Neural cell (in vitro differentiated cells): ENCODE measurements around the gene HBE1. TPM values are rescaled to one million over a fixed set of nuclear protein-coding genes. Genes with fewer than 3 reads are reported as not detected.

Experiments used
- H2AFZ ChIP-seq: fragments of 200-600, 300-800 bp; sonication (generic), shearing (Covaris generic); 2 replicates; pipeline ENCODE4 v1.6.0; 2014; ENCODE audit warnings: low read depth, mild to moderate bottlenecking, antibody characterized with exemption, low read length, moderate library complexity
- H3F3A ChIP-seq: fragments of 200-600 bp; shearing (Covaris generic); 2 replicates; pipeline ENCODE4 v1.6.1; 2016; ENCODE audit warnings: mild to moderate bottlenecking, moderate library complexity, mixed read lengths, antibody characterized with exemption, low read length; ENCODE audit not compliant: insufficient read depth, poor library complexity, severe bottlenecking
- H3K27ac ChIP-seq: fragments of 200-600, 300-800 bp; sonication (generic), shearing (Covaris generic); 2 replicates; pipeline ENCODE4 v1.5.1; 2014; ENCODE audit warnings: mild to moderate bottlenecking, low read length, moderate library complexity
- H3K27me3 ChIP-seq: fragments of 300-800, 200-600 bp; sonication (generic), shearing (Covaris generic); 2 replicates; pipeline ENCODE4 v1.6.0; 2014; ENCODE audit warnings: mild to moderate bottlenecking, low read depth, low read length, moderate library complexity; ENCODE audit not compliant: insufficient read depth
- H3K36me3 ChIP-seq: fragments of 300-800, 200-600 bp; sonication (generic), shearing (Covaris generic); 2 replicates; pipeline ENCODE4 v1.5.1; 2014; ENCODE audit warnings: mild to moderate bottlenecking, antibody characterized with exemption, low read length, moderate library complexity; ENCODE audit not compliant: insufficient read depth
- H3K4me2 ChIP-seq: fragments of 300-800, 200-600 bp; sonication (generic), shearing (Covaris generic); 2 replicates; pipeline ENCODE4 v1.6.0; 2014; ENCODE audit warnings: mild to moderate bottlenecking, low read length
- H3K4me3 ChIP-seq: fragments of 300-800, 200-600 bp; sonication (generic), shearing (Covaris generic); 2 replicates; pipeline ENCODE4 v1.5.1; 2014; ENCODE audit warnings: mild to moderate bottlenecking, low read length, moderate library complexity
- H3K79me2 ChIP-seq: fragments of 200-600 bp; shearing (Covaris generic); replicated peaks from 2 replicates; pipeline ENCODE4 v1.6.0; 2014; ENCODE audit warnings: mild to moderate bottlenecking, low read length, moderate library complexity; ENCODE audit not compliant: insufficient read depth
- H3K9ac ChIP-seq: fragments of 300-800, 200-600 bp; sonication (generic), shearing (Covaris generic); 2 replicates; pipeline ENCODE4 v1.6.1; 2016; ENCODE audit warnings: mild to moderate bottlenecking, low read length, mixed read lengths
- H3K9me2 ChIP-seq: fragments of 200-600 bp; shearing (Covaris generic); 2 replicates; pipeline ENCODE4 v1.6.1; 2016; ENCODE audit warnings: mild to moderate bottlenecking, low read length, mixed read lengths; ENCODE audit not compliant: insufficient read depth
- H3K9me3 ChIP-seq: fragments of 200-600, 300-800 bp; sonication (generic), shearing (Covaris generic); 2 replicates; pipeline ENCODE4 v1.6.1; 2016; ENCODE audit warnings: mild to moderate bottlenecking, mixed run types, low read length, moderate library complexity, mixed read lengths
- H4K20me1 ChIP-seq: fragments of 200-600 bp; shearing (Covaris generic); 2 replicates; pipeline ENCODE4 v1.6.1; 2016; ENCODE audit warnings: mild to moderate bottlenecking, mixed run types; ENCODE audit not compliant: insufficient read depth
- EP300 ChIP-seq: fragments of 450-650 bp; conservative IDR thresholded peaks from 2 replicates; pipeline ENCODE4 v1.6.1; 2014; ENCODE audit warnings: antibody characterized with exemption, mild to moderate bottlenecking, moderate library complexity; ENCODE audit not compliant: poor library complexity, severe bottlenecking
- EZH2 ChIP-seq: fragments of 200-600, 300-800 bp; shearing (Covaris generic), sonication (generic); IDR thresholded peaks from 2 replicates; pipeline ENCODE4 v1.6.1; 2014; ENCODE audit warnings: antibody characterized with exemption, low read length, borderline replicate concordance, mild to moderate bottlenecking; ENCODE audit not compliant: insufficient read depth, poor library complexity, severe bottlenecking
- MXI1 ChIP-seq: fragments of 450-650 bp; conservative IDR thresholded peaks from 2 replicates; pipeline ENCODE4 v1.6.1; 2014; ENCODE audit warnings: antibody characterized with exemption, mild to moderate bottlenecking; ENCODE audit not compliant: poor library complexity, severe bottlenecking
- POLR2AphosphoS5 ChIP-seq: IDR thresholded peaks from 2 replicates; pipeline ENCODE4 v1.6.1; 2012
- RAD21 ChIP-seq: fragments of 450-650 bp; conservative IDR thresholded peaks from 2 replicates; pipeline ENCODE4 v1.6.1; 2014; ENCODE audit warnings: antibody characterized with exemption, mild to moderate bottlenecking, moderate library complexity
- SMC3 ChIP-seq: fragments of 450-650 bp; conservative IDR thresholded peaks from 2 replicates; pipeline ENCODE4 v1.6.1; 2014; ENCODE audit warnings: antibody characterized with exemption, mild to moderate bottlenecking, moderate library complexity; ENCODE audit not compliant: poor library complexity
- TAF1 ChIP-seq: IDR thresholded peaks from 2 replicates; pipeline ENCODE4 v1.6.1; 2012; ENCODE audit warnings: low read depth
- polyA plus RNA-seq: library from polyadenylated mRNA; depleted of rRNA; stranded (reverse); fragments of >200 nt; gene quantifications from 2 replicates; pipeline ENCODE4 v1.2.3, GENCODE V29; 2014
- TF ChIP-seq, protein P1 (sequence below): fragments of 450-650 bp; IDR thresholded peaks from 2 replicates; pipeline ENCODE4 v1.5.1; 2014; ENCODE audit warnings: antibody characterized with exemption, mild to moderate bottlenecking, moderate library complexity; ENCODE audit not compliant: poor library complexity, severe bottlenecking
- TF ChIP-seq, protein P2 (sequence below): IDR thresholded peaks from 2 replicates; pipeline ENCODE4 v1.6.1; 2012; ENCODE audit warnings: borderline replicate concordance

HBE1 gene
- polyA plus RNA-seq, 1 donor from 2014 or later = not detected

DNA sequence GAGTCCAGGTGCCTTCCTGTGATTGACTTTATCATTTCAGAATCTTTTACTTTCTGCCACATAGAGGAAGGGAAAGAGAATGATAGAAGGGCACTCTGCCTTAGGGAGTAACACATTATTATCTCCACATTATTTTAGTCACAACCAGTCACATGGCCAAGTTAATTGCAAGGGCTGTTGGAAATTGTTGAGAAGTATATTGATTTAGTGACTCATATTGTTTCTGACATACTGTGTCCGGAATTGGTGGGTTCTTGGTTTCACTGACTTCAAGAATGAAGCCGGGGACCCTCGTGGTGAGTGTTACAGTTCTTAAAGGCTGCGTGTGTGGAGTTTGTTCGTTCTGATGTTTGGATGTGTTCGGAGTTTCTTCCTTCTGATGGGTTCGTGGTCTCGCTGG, 23.3 kb upstream of the HBE1 start:
- no peaks in the 10 kb centered on the region for H3K36me3 ChIP-seq
- H3K27ac ChIP-seq = no peak overlapping the region
- no peak overlapping the region for H3K4me3 ChIP-seq
- H3K9ac ChIP-seq = no peak overlapping the region
- no peaks in the 10 kb centered on the region for H3K9me2 ChIP-seq
- H2AFZ ChIP-seq = no peak overlapping the region
- no peaks in the 10 kb centered on the region for H3K27me3 ChIP-seq
- no peaks in the 10 kb centered on the region for H4K20me1 ChIP-seq
- no peaks in the 10 kb centered on the region for H3F3A ChIP-seq
- TF ChIP-seq TAF1 = no peak
- no peak for TF ChIP-seq EZH2
- TF ChIP-seq EP300 = no peak
- TF ChIP-seq SMC3 = no peak
- TF ChIP-seq, protein P1, sequence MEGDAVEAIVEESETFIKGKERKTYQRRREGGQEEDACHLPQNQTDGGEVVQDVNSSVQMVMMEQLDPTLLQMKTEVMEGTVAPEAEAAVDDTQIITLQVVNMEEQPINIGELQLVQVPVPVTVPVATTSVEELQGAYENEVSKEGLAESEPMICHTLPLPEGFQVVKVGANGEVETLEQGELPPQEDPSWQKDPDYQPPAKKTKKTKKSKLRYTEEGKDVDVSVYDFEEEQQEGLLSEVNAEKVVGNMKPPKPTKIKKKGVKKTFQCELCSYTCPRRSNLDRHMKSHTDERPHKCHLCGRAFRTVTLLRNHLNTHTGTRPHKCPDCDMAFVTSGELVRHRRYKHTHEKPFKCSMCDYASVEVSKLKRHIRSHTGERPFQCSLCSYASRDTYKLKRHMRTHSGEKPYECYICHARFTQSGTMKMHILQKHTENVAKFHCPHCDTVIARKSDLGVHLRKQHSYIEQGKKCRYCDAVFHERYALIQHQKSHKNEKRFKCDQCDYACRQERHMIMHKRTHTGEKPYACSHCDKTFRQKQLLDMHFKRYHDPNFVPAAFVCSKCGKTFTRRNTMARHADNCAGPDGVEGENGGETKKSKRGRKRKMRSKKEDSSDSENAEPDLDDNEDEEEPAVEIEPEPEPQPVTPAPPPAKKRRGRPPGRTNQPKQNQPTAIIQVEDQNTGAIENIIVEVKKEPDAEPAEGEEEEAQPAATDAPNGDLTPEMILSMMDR = no peak
- TF ChIP-seq, protein P2, sequence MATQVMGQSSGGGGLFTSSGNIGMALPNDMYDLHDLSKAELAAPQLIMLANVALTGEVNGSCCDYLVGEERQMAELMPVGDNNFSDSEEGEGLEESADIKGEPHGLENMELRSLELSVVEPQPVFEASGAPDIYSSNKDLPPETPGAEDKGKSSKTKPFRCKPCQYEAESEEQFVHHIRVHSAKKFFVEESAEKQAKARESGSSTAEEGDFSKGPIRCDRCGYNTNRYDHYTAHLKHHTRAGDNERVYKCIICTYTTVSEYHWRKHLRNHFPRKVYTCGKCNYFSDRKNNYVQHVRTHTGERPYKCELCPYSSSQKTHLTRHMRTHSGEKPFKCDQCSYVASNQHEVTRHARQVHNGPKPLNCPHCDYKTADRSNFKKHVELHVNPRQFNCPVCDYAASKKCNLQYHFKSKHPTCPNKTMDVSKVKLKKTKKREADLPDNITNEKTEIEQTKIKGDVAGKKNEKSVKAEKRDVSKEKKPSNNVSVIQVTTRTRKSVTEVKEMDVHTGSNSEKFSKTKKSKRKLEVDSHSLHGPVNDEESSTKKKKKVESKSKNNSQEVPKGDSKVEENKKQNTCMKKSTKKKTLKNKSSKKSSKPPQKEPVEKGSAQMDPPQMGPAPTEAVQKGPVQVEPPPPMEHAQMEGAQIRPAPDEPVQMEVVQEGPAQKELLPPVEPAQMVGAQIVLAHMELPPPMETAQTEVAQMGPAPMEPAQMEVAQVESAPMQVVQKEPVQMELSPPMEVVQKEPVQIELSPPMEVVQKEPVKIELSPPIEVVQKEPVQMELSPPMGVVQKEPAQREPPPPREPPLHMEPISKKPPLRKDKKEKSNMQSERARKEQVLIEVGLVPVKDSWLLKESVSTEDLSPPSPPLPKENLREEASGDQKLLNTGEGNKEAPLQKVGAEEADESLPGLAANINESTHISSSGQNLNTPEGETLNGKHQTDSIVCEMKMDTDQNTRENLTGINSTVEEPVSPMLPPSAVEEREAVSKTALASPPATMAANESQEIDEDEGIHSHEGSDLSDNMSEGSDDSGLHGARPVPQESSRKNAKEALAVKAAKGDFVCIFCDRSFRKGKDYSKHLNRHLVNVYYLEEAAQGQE = no peak
- TF ChIP-seq POLR2AphosphoS5 = no peak
- no peak for TF ChIP-seq MXI1
- no peaks in the 10 kb centered on the region for H3K9me3 ChIP-seq
- H3K4me2 ChIP-seq = no peak overlapping the region
- no peaks in the 10 kb centered on the region for H3K79me2 ChIP-seq

DNA sequence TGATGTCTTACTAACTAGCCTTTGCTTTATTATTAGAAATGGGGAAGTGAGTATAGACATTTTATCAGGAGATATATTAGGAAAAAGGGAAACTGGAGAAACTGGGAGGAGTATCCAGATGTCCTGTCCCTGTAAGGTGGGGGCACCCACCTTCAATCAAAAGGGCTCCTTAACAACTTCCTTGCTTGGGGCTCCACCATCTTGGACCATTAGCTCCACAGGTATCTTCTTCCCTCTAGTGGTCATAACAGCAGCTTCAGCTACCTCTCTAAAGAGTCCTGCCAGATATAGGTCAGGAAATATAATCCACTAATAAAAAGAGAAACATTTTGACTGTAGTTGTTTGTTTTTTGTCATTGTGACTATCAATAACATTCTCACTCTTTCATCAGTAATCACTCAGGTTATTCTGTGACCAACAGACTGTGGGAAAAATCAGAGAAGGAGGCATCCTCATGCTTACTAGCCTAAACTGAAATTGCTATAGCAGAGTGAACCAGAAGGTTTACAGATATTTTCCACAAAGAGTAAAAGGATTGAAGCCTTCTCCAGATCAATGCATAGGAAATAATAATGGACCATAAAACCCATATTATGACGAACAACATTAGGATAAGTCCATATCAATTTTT, 21.6 kb upstream of the HBE1 start:
- no peaks in the 10 kb centered on the region for H3K36me3 ChIP-seq
- no peak overlapping the region for H3K4me3 ChIP-seq
- no peak overlapping the region for H3K27ac ChIP-seq
- no peaks in the 10 kb centered on the region for H3K27me3 ChIP-seq
- no peaks in the 10 kb centered on the region for H3K79me2 ChIP-seq
- no peak overlapping the region for H3K4me2 ChIP-seq
- H2AFZ ChIP-seq = no peak overlapping the region
- no peak overlapping the region for H3K9ac ChIP-seq
- no peaks in the 10 kb centered on the region for H4K20me1 ChIP-seq
- no peaks in the 10 kb centered on the region for H3F3A ChIP-seq
- no peaks in the 10 kb centered on the region for H3K9me3 ChIP-seq
- TF ChIP-seq MXI1 (no peak), EP300 (no peak), POLR2AphosphoS5 (no peak), TAF1 (no peak), EZH2 (no peak), RAD21 (no peak), SMC3 (no peak)
- TF ChIP-seq, protein P2 = no peak
- TF ChIP-seq, protein P1 = no peak
- no peaks in the 10 kb centered on the region for H3K9me2 ChIP-seq
